A549 (cell line): ENCODE results near the gene ZNF664.
A peak's percentile ranks its signal among the peaks of the same experiment; 100 is the strongest.

ENCODE experiments used
- MYC ChIP-seq: IDR thresholded peaks from 2 replicates; pipeline ENCODE4 v1.6.1; 2012; ENCODE audit warnings: mild to moderate bottlenecking, inconsistent platforms, low read length, improper control_type of control experiment, borderline replicate concordance
- RAD21 ChIP-seq, 2 experiments: fragments of >200 bp in 1 of 2; sonication (Bioruptor Twin) in 1 of 2; formaldehyde crosslinking in 1 of 2; IDR thresholded peaks in 1 of 2; conservative IDR thresholded peaks in 1 of 2; 2 replicates in 1 of 2; 3 replicates in 1 of 2; pipeline ENCODE4 v1.6.1; 2012 to 2018; ENCODE audit warnings: inconsistent platforms in 1 of 2
- SMC3 ChIP-seq: fragments of >200 bp; sonication (Bioruptor Twin); formaldehyde crosslinking; IDR thresholded peaks from 3 replicates; pipeline ENCODE4 v1.6.1; 2018; ENCODE audit warnings: inconsistent platforms
- TP53 ChIP-seq: fragments of 250-450 bp; sonication (Bioruptor Pico); IDR thresholded peaks from 2 replicates; pipeline ENCODE4 v1.5.0; 2021; ENCODE audit warnings: mild to moderate bottlenecking, moderate library complexity
- ZC3H11A ChIP-seq: fragments of 450-650 bp; IDR thresholded peaks from 2 replicates; pipeline ENCODE4 v1.6.1; 2014; ENCODE audit warnings: antibody characterized with exemption, mild to moderate bottlenecking
- ZFP36 ChIP-seq: fragments of 450-650 bp; IDR thresholded peaks from 2 replicates; pipeline ENCODE4 v1.6.1; 2014; ENCODE audit warnings: borderline replicate concordance; ENCODE audit not compliant: partially characterized antibody
- TF ChIP-seq, protein P1 (sequence below): fragments of 200-600 bp; sonication (generic); IDR thresholded peaks from 2 replicates; pipeline ENCODE4 v1.6.1; 2016; ENCODE audit warnings: antibody characterized with exemption, mild to moderate bottlenecking, moderate library complexity
- TF ChIP-seq, protein P2 (sequence below): fragments of >200 bp; sonication (Bioruptor Twin); formaldehyde crosslinking; IDR thresholded peaks from 3 replicates; pipeline ENCODE4 v1.5.1; 2016
- TF ChIP-seq, protein P3 (sequence below): fragments of >200 bp; sonication (Bioruptor Twin); formaldehyde crosslinking; IDR thresholded peaks from 3 replicates; pipeline ENCODE4 v1.6.1; 2016

DNA sequence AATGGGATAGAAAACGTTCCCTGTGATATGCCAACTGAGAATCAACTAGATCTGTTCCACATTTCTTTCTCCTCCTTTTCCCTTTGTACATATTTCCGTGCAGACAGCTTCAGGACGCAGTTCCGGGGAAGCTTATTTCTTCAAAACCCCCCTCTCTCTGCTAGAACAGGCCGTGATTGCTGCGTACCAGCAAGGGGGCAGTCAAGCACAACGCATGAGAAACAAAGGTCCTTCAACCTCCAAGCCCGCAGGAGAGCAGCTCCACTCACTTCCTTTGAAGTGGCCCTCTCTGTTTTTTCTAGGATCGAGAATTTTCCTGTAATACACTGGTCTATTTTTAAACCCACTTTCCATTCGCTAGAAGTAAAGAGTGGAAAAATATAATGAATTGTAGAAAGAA, 80.8 kb downstream of the ZNF664 start:
- TF ChIP-seq ZC3H11A = no peak
- TF ChIP-seq, protein P1, sequence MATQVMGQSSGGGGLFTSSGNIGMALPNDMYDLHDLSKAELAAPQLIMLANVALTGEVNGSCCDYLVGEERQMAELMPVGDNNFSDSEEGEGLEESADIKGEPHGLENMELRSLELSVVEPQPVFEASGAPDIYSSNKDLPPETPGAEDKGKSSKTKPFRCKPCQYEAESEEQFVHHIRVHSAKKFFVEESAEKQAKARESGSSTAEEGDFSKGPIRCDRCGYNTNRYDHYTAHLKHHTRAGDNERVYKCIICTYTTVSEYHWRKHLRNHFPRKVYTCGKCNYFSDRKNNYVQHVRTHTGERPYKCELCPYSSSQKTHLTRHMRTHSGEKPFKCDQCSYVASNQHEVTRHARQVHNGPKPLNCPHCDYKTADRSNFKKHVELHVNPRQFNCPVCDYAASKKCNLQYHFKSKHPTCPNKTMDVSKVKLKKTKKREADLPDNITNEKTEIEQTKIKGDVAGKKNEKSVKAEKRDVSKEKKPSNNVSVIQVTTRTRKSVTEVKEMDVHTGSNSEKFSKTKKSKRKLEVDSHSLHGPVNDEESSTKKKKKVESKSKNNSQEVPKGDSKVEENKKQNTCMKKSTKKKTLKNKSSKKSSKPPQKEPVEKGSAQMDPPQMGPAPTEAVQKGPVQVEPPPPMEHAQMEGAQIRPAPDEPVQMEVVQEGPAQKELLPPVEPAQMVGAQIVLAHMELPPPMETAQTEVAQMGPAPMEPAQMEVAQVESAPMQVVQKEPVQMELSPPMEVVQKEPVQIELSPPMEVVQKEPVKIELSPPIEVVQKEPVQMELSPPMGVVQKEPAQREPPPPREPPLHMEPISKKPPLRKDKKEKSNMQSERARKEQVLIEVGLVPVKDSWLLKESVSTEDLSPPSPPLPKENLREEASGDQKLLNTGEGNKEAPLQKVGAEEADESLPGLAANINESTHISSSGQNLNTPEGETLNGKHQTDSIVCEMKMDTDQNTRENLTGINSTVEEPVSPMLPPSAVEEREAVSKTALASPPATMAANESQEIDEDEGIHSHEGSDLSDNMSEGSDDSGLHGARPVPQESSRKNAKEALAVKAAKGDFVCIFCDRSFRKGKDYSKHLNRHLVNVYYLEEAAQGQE = no peak
- TF ChIP-seq, protein P2, sequence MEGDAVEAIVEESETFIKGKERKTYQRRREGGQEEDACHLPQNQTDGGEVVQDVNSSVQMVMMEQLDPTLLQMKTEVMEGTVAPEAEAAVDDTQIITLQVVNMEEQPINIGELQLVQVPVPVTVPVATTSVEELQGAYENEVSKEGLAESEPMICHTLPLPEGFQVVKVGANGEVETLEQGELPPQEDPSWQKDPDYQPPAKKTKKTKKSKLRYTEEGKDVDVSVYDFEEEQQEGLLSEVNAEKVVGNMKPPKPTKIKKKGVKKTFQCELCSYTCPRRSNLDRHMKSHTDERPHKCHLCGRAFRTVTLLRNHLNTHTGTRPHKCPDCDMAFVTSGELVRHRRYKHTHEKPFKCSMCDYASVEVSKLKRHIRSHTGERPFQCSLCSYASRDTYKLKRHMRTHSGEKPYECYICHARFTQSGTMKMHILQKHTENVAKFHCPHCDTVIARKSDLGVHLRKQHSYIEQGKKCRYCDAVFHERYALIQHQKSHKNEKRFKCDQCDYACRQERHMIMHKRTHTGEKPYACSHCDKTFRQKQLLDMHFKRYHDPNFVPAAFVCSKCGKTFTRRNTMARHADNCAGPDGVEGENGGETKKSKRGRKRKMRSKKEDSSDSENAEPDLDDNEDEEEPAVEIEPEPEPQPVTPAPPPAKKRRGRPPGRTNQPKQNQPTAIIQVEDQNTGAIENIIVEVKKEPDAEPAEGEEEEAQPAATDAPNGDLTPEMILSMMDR = peak; percentile 58
- no peak for TF ChIP-seq ZFP36
- TF ChIP-seq, protein P3, sequence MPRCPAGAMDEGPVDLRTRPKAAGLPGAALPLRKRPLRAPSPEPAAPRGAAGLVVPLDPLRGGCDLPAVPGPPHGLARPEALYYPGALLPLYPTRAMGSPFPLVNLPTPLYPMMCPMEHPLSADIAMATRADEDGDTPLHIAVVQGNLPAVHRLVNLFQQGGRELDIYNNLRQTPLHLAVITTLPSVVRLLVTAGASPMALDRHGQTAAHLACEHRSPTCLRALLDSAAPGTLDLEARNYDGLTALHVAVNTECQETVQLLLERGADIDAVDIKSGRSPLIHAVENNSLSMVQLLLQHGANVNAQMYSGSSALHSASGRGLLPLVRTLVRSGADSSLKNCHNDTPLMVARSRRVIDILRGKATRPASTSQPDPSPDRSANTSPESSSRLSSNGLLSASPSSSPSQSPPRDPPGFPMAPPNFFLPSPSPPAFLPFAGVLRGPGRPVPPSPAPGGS = no peak
- peak; percentile 78 to 86 for TF ChIP-seq RAD21 (conservative IDR thresholded peaks at IDR 0.05 in 1 of 2, IDR thresholded peaks at IDR 0.05 in 1 of 2)
- no peak for TF ChIP-seq TP53
- TF ChIP-seq SMC3 = peak; percentile 70
- TF ChIP-seq MYC = no peak
